ENCODE measurements around the gene NAT16. TPM values are rescaled to one million over a fixed set of nuclear protein-coding genes. Genes with fewer than 3 reads are reported as not detected.
"Not testable (repeated sequence)": the region's sequence is repeated elsewhere in the genome, so short reads cannot be mapped to it uniquely, and the experiment has no call there.

The NAT16 gene
- total RNA-seq, 1 donor from 2014 or later: not detected

DNA sequence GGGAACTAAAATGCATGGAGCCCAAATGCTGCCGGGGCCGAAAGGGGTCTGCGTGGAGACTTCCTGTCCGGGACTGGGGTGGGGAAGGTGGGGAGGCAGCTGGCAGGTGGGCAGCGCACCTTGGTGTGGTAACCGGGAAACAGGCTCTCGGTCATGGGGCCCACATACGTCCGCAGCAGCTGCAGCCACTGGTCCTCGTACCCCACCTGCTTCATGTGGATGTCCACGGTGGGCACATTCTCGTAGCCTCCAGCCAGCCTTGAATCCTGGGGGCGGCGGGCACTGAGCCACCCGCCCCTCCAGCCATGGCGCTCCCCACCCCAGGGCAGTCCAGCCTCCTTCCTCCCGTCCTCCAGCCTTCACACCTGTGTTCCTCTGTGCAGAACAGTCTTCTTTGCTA is 27.4 kb upstream of the NAT16 start:
- DNase-seq (ENCODE audit: extremely low spot score in 2 of 2): no peak
- no peaks in the 10 kb centered on the region for H3K27me3 ChIP-seq
- intact Hi-C loops (cut with DNase I): no loop called here
- H3K9me3 ChIP-seq: no peaks in the 10 kb centered on the region
- TF ChIP-seq POLR2A (IDR thresholded peaks at IDR 0.05) (no peak), CTCF (IDR thresholded peaks at IDR 0.05) (no peak), POLR2AphosphoS5 (IDR thresholded peaks at IDR 0.05; ENCODE audit: insufficient read depth in 1 of 2, low read depth in 1 of 2) (no peak)
- H3K4me3 ChIP-seq: no peak overlapping the region
- H3K4me1 ChIP-seq: no peaks in the 10 kb centered on the region
- H3K27ac ChIP-seq: no peak overlapping the region
- peaks cover 0 to 41% of the 10 kb centered on the region in 2 donors for H3K36me3 ChIP-seq

- peaks cover 6% of the 10 kb centered on the region for H3K4me1 ChIP-seq
- TF ChIP-seq POLR2A (IDR thresholded peaks at IDR 0.05) (no peak), POLR2AphosphoS5 (IDR thresholded peaks at IDR 0.05; ENCODE audit: insufficient read depth in 1 of 2, low read depth in 1 of 2) (no peak), CTCF (IDR thresholded peaks at IDR 0.05) (no peak)
- no peak for DNase-seq (ENCODE audit: extremely low spot score in 2 of 2)
- no peak overlapping the region for H3K27ac ChIP-seq
- intact Hi-C loops (cut with DNase I): no loop called here
- H3K27me3 ChIP-seq: no peaks in the 10 kb centered on the region
- no peaks in the 10 kb centered on the region for H3K9me3 ChIP-seq
- peaks cover 0 to 33% of the 10 kb centered on the region in 2 donors for H3K36me3 ChIP-seq
- no peak overlapping the region for H3K4me3 ChIP-seq
Measured at GRCh38 chr7:101206665-101207042, 26.6 kb upstream of the NAT16 start.

DNA sequence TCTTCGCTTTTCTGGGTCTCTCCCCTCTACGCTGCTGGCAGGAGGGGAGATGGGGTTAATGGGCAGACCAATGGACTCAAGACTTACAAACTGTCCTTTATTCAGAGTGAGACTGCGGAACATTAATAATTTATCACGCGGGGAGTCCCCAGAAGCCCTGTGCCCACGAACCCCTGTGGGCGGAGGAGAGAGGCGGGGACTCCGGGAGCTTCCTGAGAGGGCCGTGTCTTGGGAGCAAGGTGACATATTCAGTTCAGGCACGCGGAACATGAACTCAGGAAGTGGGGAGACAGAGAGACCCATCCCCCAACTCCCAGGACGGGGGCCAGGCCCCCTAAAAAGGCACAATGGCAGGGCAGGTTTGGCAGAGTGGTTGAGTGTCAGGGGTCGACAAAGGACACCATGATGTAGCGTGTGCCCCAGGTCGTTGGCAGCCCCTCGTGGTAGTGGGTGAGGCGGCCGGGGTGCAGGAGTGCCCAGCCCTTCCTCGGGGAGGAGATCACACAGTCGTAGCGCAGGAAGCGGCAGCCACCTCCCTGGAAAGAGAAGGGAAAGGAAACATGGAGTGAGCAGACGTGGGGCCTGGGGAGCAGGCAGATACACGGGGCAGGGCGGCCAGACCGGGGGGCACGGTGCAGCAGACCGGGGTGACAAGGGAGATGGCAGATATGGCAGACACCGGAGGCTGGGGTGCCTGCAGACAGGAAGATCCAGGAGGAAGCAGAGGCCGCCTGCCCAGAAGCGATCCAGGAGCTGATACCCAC is 26.0 kb upstream of the NAT16 start:
- intact Hi-C loops (cut with DNase I): no loop called here
- H3K4me3 ChIP-seq: no peak overlapping the region
- no peaks in the 10 kb centered on the region for H3K27me3 ChIP-seq
- no peaks in the 10 kb centered on the region for H3K9me3 ChIP-seq
- DNase-seq (ENCODE audit: extremely low spot score in 2 of 2): no peak
- no peak overlapping the region for H3K27ac ChIP-seq
- H3K4me1 ChIP-seq: peaks cover 8% of the 10 kb centered on the region
- no peak for TF ChIP-seq CTCF (IDR thresholded peaks at IDR 0.05)
- no peak for TF ChIP-seq POLR2A (IDR thresholded peaks at IDR 0.05)
- TF ChIP-seq POLR2AphosphoS5 (IDR thresholded peaks at IDR 0.05; ENCODE audit: insufficient read depth in 1 of 2, low read depth in 1 of 2): no peak
- H3K36me3 ChIP-seq: peaks cover 0 to 28% of the 10 kb centered on the region in 2 donors

DNA sequence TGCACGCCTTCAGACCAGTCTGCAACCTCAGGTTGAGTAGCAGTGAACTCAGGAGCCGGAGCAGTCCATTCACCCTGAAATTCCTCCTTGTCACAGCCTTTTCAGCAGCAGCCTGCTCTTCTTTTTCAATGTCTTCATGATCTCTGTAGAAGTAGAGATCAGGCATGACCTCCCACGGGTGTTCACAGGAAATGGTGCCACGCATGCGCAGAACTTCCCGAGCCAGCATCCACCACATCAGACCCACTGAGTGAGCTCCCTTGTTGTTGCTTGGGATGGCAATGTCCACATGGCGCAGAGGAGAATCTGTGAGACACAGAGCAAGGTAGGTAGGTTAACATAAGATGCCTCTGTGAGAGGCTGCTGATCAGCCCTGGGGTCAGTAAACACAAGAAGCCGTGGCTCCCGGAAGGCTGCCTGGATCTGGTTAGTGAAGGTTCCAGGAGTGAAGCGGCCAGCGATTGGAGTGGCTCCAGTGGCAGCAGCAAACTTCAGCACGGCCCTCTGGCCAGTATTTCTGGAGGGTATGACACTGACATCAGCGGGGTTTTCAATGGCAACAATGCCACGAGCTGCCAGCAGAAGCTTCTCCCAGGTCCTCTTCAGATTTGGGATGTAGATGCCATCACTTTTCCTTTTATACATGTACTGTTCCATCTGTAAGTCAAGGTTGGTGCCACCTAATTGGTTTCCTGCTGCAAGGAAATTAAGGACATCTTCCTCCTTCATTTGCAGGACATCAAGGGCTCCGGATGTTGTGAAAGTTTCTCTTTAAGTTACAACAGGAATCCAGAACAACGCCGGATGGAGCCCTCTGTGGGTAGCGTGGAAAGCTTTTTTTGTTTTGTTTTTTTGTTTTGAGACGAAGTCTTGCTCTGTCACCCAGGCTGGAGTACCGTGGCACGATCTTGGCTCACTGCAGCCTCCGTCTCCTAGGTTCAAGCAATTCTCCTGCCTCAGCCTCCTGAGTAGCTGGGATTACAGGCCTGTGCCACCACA is 23.9 kb upstream of the NAT16 start:
- DNase-seq (ENCODE audit: extremely low spot score in 2 of 2); H3K4me1 ChIP-seq; H3K27ac ChIP-seq; H3K4me3 ChIP-seq; intact Hi-C loops (cut with DNase I); H3K27me3 ChIP-seq; H3K36me3 ChIP-seq; H3K9me3 ChIP-seq: not testable (repeated sequence)

GRCh38 chr7:101202603-101202918 is 22.5 kb upstream of the NAT16 start:
- intact Hi-C loops (cut with DNase I): no loop called here
- peaks cover 0 to 2% of the 10 kb centered on the region in 2 donors for H3K36me3 ChIP-seq
- H3K27ac ChIP-seq: no peak overlapping the region
- DNase-seq (ENCODE audit: extremely low spot score in 2 of 2): no peak
- peaks cover 8% of the 10 kb centered on the region for H3K4me1 ChIP-seq
- TF ChIP-seq POLR2A (IDR thresholded peaks at IDR 0.05) (no peak), CTCF (IDR thresholded peaks at IDR 0.05) (no peak), POLR2AphosphoS5 (IDR thresholded peaks at IDR 0.05; ENCODE audit: insufficient read depth in 1 of 2, low read depth in 1 of 2) (no peak)
- H3K4me3 ChIP-seq: no peak overlapping the region
- H3K9me3 ChIP-seq: no peaks in the 10 kb centered on the region
- H3K27me3 ChIP-seq: no peaks in the 10 kb centered on the region
